ENCODE data around the gene CSMD2. TPM values are rescaled to one million over a fixed set of nuclear protein-coding genes. Genes with fewer than 3 reads are reported as not detected.
"Not testable (repeated sequence)": the region's sequence is repeated elsewhere in the genome, so short reads cannot be mapped to it uniquely, and the experiment has no call there.

Gene CSMD2
- total RNA-seq, 1 donor from 2014 or later: 2.1 TPM

- Mint-ChIP-seq H3K36me3 (ENCODE audit: low read depth, unreplicated experiment) (no peaks in the 10 kb centered on the region), H3K9me3 (ENCODE audit: unreplicated experiment) (peaks cover 8% of the 10 kb centered on the region), H3K27ac (ENCODE audit: unreplicated experiment) (no peak overlapping the region), H3K4me1 (ENCODE audit: unreplicated experiment) (peaks cover 6% of the 10 kb centered on the region), H3K27me3 (ENCODE audit: unreplicated experiment) (peaks cover 2% of the 10 kb centered on the region), H3K4me3 (ENCODE audit: unreplicated experiment) (no peak overlapping the region)
- DNase-seq (ENCODE audit: low spot score): no peak
- no peak for TF ChIP-seq CTCF (IDR thresholded peaks at IDR 0.05; ENCODE audit: unreplicated experiment)
Observed at GRCh38 chr1:34190692-34191091, 25.7 kb upstream of the CSMD2 start.

DNA sequence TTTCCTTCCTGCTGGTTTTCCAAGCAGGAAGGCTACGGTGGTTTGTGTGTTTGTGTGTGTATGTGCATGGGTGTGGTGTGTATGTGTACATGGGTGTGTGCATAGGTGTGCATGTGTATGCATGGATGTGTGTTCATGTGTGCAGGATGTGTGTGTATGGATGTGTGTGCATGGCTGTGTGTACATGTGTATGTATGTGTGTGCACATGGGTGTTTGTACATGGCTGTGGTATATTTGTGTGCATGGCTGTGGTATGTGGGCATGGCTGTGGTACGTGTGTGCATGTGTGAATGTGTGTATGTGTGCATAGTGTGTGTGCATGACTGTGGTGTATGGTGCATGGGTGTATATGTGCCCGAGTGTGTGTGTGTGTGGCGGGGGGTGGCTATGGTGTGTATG lies 24.0 kb upstream of the CSMD2 start:
- Mint-ChIP-seq H3K4me3 (ENCODE audit: unreplicated experiment) (no peak overlapping the region), H3K9me3 (ENCODE audit: unreplicated experiment) (peaks cover 8% of the 10 kb centered on the region), H3K27me3 (ENCODE audit: unreplicated experiment) (no peaks in the 10 kb centered on the region), H3K4me1 (ENCODE audit: unreplicated experiment) (peaks cover 6% of the 10 kb centered on the region), H3K27ac (ENCODE audit: unreplicated experiment) (no peak overlapping the region), H3K36me3 (ENCODE audit: low read depth, unreplicated experiment) (no peaks in the 10 kb centered on the region)
- no peak for TF ChIP-seq CTCF (IDR thresholded peaks at IDR 0.05; ENCODE audit: unreplicated experiment)
- DNase-seq (ENCODE audit: low spot score): no peak

DNA sequence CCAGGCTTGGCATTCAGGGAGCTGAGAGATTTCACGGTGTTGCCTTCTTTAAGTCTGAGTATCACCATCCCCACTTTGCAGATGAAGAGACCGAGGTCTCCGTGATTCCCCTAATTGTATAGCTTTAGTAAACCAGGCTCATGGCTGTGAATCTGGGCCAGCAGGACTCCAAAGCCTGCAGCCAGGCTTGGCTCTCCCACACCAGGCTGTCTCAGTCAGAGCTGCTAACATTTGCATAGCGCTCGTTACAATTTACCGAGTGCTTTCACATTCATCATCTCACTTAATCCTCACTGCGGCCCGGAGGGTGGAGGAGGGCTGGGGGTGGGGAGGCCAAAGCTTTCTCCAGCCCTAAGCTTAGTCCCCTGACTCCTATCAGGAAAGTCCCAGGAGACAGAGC lies 23.4 kb upstream of the CSMD2 start:
- no peak overlapping the region for H3K27ac Mint-ChIP-seq (ENCODE audit: unreplicated experiment)
- H3K4me3 Mint-ChIP-seq (ENCODE audit: unreplicated experiment): no peak overlapping the region
- no peaks in the 10 kb centered on the region for H3K36me3 Mint-ChIP-seq (ENCODE audit: low read depth, unreplicated experiment)
- peaks cover 8% of the 10 kb centered on the region for H3K9me3 Mint-ChIP-seq (ENCODE audit: unreplicated experiment)
- DNase-seq (ENCODE audit: low spot score): no peak
- peaks cover 6% of the 10 kb centered on the region for H3K4me1 Mint-ChIP-seq (ENCODE audit: unreplicated experiment)
- TF ChIP-seq CTCF (IDR thresholded peaks at IDR 0.05; ENCODE audit: unreplicated experiment): no peak
- H3K27me3 Mint-ChIP-seq (ENCODE audit: unreplicated experiment): peaks cover 3% of the 10 kb centered on the region

GRCh38 chr1:34186741-34187494 lies 21.9 kb upstream of the CSMD2 start:
- peaks cover 3% of the 10 kb centered on the region for H3K27me3 Mint-ChIP-seq (ENCODE audit: unreplicated experiment)
- peaks cover 8% of the 10 kb centered on the region for H3K9me3 Mint-ChIP-seq (ENCODE audit: unreplicated experiment)
- peaks cover 6% of the 10 kb centered on the region for H3K4me1 Mint-ChIP-seq (ENCODE audit: unreplicated experiment)
- no peak for TF ChIP-seq CTCF (IDR thresholded peaks at IDR 0.05; ENCODE audit: unreplicated experiment)
- H3K4me3 Mint-ChIP-seq (ENCODE audit: unreplicated experiment): no peak overlapping the region
- no peak for DNase-seq (ENCODE audit: low spot score)
- no peak overlapping the region for H3K27ac Mint-ChIP-seq (ENCODE audit: unreplicated experiment)
- no peaks in the 10 kb centered on the region for H3K36me3 Mint-ChIP-seq (ENCODE audit: low read depth, unreplicated experiment)

DNA sequence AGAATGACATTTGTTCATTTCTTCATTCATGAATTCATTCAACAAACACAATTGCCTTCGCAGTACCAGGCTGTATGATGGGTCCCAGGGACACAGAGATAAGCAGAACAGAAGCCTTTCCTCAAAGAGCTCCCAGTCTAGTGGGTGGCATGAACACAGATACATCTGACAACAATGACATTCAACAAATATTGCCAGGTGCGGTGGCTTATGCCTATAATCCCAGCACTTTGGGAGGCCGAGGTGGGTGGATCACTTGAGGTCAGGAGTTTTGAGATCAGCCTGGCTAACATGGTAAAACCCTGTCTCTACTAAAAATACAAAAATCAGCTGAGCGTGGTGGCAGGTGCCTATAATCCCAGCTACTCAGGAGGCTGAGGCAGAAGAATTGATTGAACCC lies 18.4 kb upstream of the CSMD2 start:
- not testable (repeated sequence) for H3K36me3 Mint-ChIP-seq (ENCODE audit: low read depth, unreplicated experiment); H3K27ac Mint-ChIP-seq (ENCODE audit: unreplicated experiment); H3K4me1 Mint-ChIP-seq (ENCODE audit: unreplicated experiment); H3K9me3 Mint-ChIP-seq (ENCODE audit: unreplicated experiment); DNase-seq (ENCODE audit: low spot score); H3K4me3 Mint-ChIP-seq (ENCODE audit: unreplicated experiment); H3K27me3 Mint-ChIP-seq (ENCODE audit: unreplicated experiment)

Measured in endothelial cell (in vitro differentiated cells).